HG03103 (cell line): Measurements from ENCODE around the gene ANKRD24.
"Not testable (repeated sequence)": the region's sequence is repeated elsewhere in the genome, so short reads cannot be mapped to it uniquely, and the experiment has no call there.

ENCODE experiments used
- ATAC-seq: cut with Tn5 transposase; IDR thresholded peaks from one replicate; pipeline ENCODE4 v1.9.1; 2021; ENCODE audit warnings: low read depth; ENCODE audit not compliant: unreplicated experiment

The ANKRD24 gene

GRCh38 chr19:4228765-4229178, 46.3 kb downstream of the ANKRD24 start:
- no peak for ATAC-seq

- ATAC-seq = peak; percentile 62
Measured at GRCh38 chr19:4229179-4229931, 46.9 kb downstream of the ANKRD24 start, which contains the start of gene EBI3. EBI3 (plus strand) TSS chr19:4229523; CDS start chr19:4229551, 28 bp downstream.

GRCh38 chr19:4230237-4230636, 47.7 kb downstream of the ANKRD24 start:
- ATAC-seq = not testable (repeated sequence)

- ATAC-seq = not testable (repeated sequence)
Measured at GRCh38 chr19:4231521-4231920, 49.0 kb downstream of the ANKRD24 start.

GRCh38 chr19:4232139-4232538, 49.6 kb downstream of the ANKRD24 start:
- ATAC-seq = not testable (repeated sequence)

- ATAC-seq = no peak
Measured at GRCh38 chr19:4232614-4233281, 50.3 kb downstream of the ANKRD24 start.

GRCh38 chr19:4233282-4233853, 50.9 kb downstream of the ANKRD24 start:
- no peak for ATAC-seq

- no peak for ATAC-seq
Measured at GRCh38 chr19:4234142-4234861, 51.8 kb downstream of the ANKRD24 start.

GRCh38 chr19:4234862-4235201, 52.3 kb downstream of the ANKRD24 start:
- no peak for ATAC-seq

- not testable (repeated sequence) for ATAC-seq
Measured at GRCh38 chr19:4237510-4237909, 55.0 kb downstream of the ANKRD24 start.

GRCh38 chr19:4238831-4239230, 56.3 kb downstream of the ANKRD24 start:
- no peak for ATAC-seq

GRCh38 chr19:4241824-4242430, 59.4 kb downstream of the ANKRD24 start:
- no peak for ATAC-seq

- ATAC-seq = not testable (repeated sequence)
Measured at GRCh38 chr19:4245938-4246337, 63.4 kb downstream of the ANKRD24 start.

GRCh38 chr19:4246767-4247593, 64.5 kb downstream of the ANKRD24 start, which contains the start of gene YJU2:
YJU2 (plus strand) TSS chr19:4247080; CDS start chr19:4247147, 67 bp downstream.
- peak; percentile 78 for ATAC-seq

- no peak for ATAC-seq
Measured at GRCh38 chr19:4256563-4256962, 74.1 kb downstream of the ANKRD24 start.

- ATAC-seq = no peak
Measured at GRCh38 chr19:4257025-4257424, 74.5 kb downstream of the ANKRD24 start.

- ATAC-seq = no peak
Measured at GRCh38 chr19:4258181-4258580, 75.7 kb downstream of the ANKRD24 start.

GRCh38 chr19:4260613-4261191, 78.2 kb downstream of the ANKRD24 start:
- ATAC-seq = no peak

- ATAC-seq = no peak
Measured at GRCh38 chr19:4264812-4265211, 82.3 kb downstream of the ANKRD24 start.
